Bone marrow (tissue), 2 donors: ENCODE data around the gene PSMB10.
"Not testable (repeated sequence)": the region's sequence is repeated elsewhere in the genome, so short reads cannot be mapped to it uniquely, and the experiment has no call there.

Source experiments
- DNase-seq, 2 donors: peaks; one replicate each; lab custom pipeline; 2025; lab: John Stamatoyannopoulos, UW

PSMB10 gene

GRCh38 chr16:67924140-67924906, 12.3 kb downstream of the PSMB10 start:
- DNase-seq = no peak

GRCh38 chr16:67923414-67924116, 13.1 kb downstream of the PSMB10 start:
- no peak for DNase-seq

- no peak for DNase-seq
Observed at GRCh38 chr16:67922740-67923139, 13.9 kb downstream of the PSMB10 start.

- DNase-seq = no peak
Observed at GRCh38 chr16:67922221-67922620, 14.4 kb downstream of the PSMB10 start.

- no peak for DNase-seq
Observed at GRCh38 chr16:67919622-67920221, 16.9 kb downstream of the PSMB10 start.

- peak in 1 of 2 donors; percentile 47 for DNase-seq
Observed at GRCh38 chr16:67917852-67918236, 18.8 kb downstream of the PSMB10 start.

GRCh38 chr16:67917140-67917851, 19.4 kb downstream of the PSMB10 start:
- no peak for DNase-seq

GRCh38 chr16:67915831-67916723, 20.6 kb downstream of the PSMB10 start:
- DNase-seq = no peak

GRCh38 chr16:67915496-67915769, 21.2 kb downstream of the PSMB10 start:
- DNase-seq = not testable (repeated sequence)

GRCh38 chr16:67914758-67915495, 21.7 kb downstream of the PSMB10 start:
- no peak for DNase-seq

GRCh38 chr16:67910158-67910557, 26.5 kb downstream of the PSMB10 start:
- no peak for DNase-seq

GRCh38 chr16:67909056-67909742, 27.5 kb downstream of the PSMB10 start:
- no peak for DNase-seq

GRCh38 chr16:67907397-67908180, 29.1 kb downstream of the PSMB10 start:
- DNase-seq = no peak

- DNase-seq = no peak
Observed at GRCh38 chr16:67902831-67903230, 33.8 kb downstream of the PSMB10 start.

- no peak for DNase-seq
Observed at GRCh38 chr16:67901734-67902133, 34.9 kb downstream of the PSMB10 start.

- DNase-seq = no peak
Observed at GRCh38 chr16:67897231-67897630, 39.4 kb downstream of the PSMB10 start.

GRCh38 chr16:67893743-67894399, 42.8 kb downstream of the PSMB10 start:
- no peak for DNase-seq

- peak; percentile 90 to 91 for DNase-seq
Observed at GRCh38 chr16:67892899-67893742, 43.5 kb downstream of the PSMB10 start, which contains the start of gene PSKH1. PSKH1 (plus strand) TSS chr16:67893254; CDS start chr16:67908750, 15,496 bp downstream.
